ENCODE results near the gene NUDCD3. TPM values are rescaled to one million over a fixed set of nuclear protein-coding genes. Genes with fewer than 3 reads are reported as not detected.

NUDCD3 gene
- total RNA-seq, 1 donor from 2014 or later = 71.7 TPM

GRCh38 chr7:44520574-44520973 is 30.1 kb upstream of the NUDCD3 start:
- no peak for DNase-seq (ENCODE audit: low read depth)
- H3K4me3 ChIP-seq (ENCODE audit: low read depth, low read length) = no peak overlapping the region
- TF ChIP-seq CTCF (IDR thresholded peaks at IDR 0.05; ENCODE audit: insufficient read depth, low read length, poor library complexity, severe bottlenecking) = no peak

GRCh38 chr7:44519546-44519945 is 29.1 kb upstream of the NUDCD3 start:
- Histone ChIP-seq H3K4me3 (ENCODE audit: low read depth, low read length) (no peak overlapping the region), H3K27me3 (ENCODE audit: control insufficient read depth, insufficient read depth, low read length) (no peaks in the 10 kb centered on the region), H3K36me3 (ENCODE audit: control insufficient read depth, insufficient read depth, low read length) (no peaks in the 10 kb centered on the region)
- no peak for TF ChIP-seq CTCF (IDR thresholded peaks at IDR 0.05; ENCODE audit: insufficient read depth, low read length, poor library complexity, severe bottlenecking)
- no peak for DNase-seq (ENCODE audit: low read depth)

More at GRCh38 chr7:44520574-44520973, 30.1 kb upstream of the NUDCD3 start:
- H3K27me3 ChIP-seq (ENCODE audit: control insufficient read depth, insufficient read depth, low read length) = no peaks in the 10 kb centered on the region
- no peaks in the 10 kb centered on the region for H3K36me3 ChIP-seq (ENCODE audit: control insufficient read depth, insufficient read depth, low read length)

GRCh38 chr7:44518761-44519160 is 28.3 kb upstream of the NUDCD3 start:
- no peak for DNase-seq (ENCODE audit: low read depth)
- H3K27me3 ChIP-seq (ENCODE audit: control insufficient read depth, insufficient read depth, low read length) = no peaks in the 10 kb centered on the region
- H3K4me3 ChIP-seq (ENCODE audit: low read depth, low read length) = no peak overlapping the region
- no peaks in the 10 kb centered on the region for H3K36me3 ChIP-seq (ENCODE audit: control insufficient read depth, insufficient read depth, low read length)
- no peak for TF ChIP-seq CTCF (IDR thresholded peaks at IDR 0.05; ENCODE audit: insufficient read depth, low read length, poor library complexity, severe bottlenecking)

- no peaks in the 10 kb centered on the region for H3K27me3 ChIP-seq (ENCODE audit: control insufficient read depth, insufficient read depth, low read length)
- H3K4me3 ChIP-seq (ENCODE audit: low read depth, low read length) = no peak overlapping the region
- no peak for TF ChIP-seq CTCF (IDR thresholded peaks at IDR 0.05; ENCODE audit: insufficient read depth, low read length, poor library complexity, severe bottlenecking)
- DNase-seq (ENCODE audit: low read depth) = no peak
- no peaks in the 10 kb centered on the region for H3K36me3 ChIP-seq (ENCODE audit: control insufficient read depth, insufficient read depth, low read length)
These were observed 26.7 kb upstream of the NUDCD3 start for GRCh38 chr7:44517175-44517574.

- no peaks in the 10 kb centered on the region for H3K27me3 ChIP-seq (ENCODE audit: control insufficient read depth, insufficient read depth, low read length)
- DNase-seq (ENCODE audit: low read depth) = no peak
- H3K36me3 ChIP-seq (ENCODE audit: control insufficient read depth, insufficient read depth, low read length) = no peaks in the 10 kb centered on the region
- H3K4me3 ChIP-seq (ENCODE audit: low read depth, low read length) = no peak overlapping the region
- TF ChIP-seq CTCF (IDR thresholded peaks at IDR 0.05; ENCODE audit: insufficient read depth, low read length, poor library complexity, severe bottlenecking) = no peak
These were observed 25.3 kb upstream of the NUDCD3 start for GRCh38 chr7:44515590-44516268.

- TF ChIP-seq CTCF (IDR thresholded peaks at IDR 0.05; ENCODE audit: insufficient read depth, low read length, poor library complexity, severe bottlenecking) = no peak
- Histone ChIP-seq H3K4me3 (ENCODE audit: low read depth, low read length) (no peak overlapping the region), H3K36me3 (ENCODE audit: control insufficient read depth, insufficient read depth, low read length) (no peaks in the 10 kb centered on the region), H3K27me3 (ENCODE audit: control insufficient read depth, insufficient read depth, low read length) (no peaks in the 10 kb centered on the region)
- DNase-seq (ENCODE audit: low read depth) = no peak
These were observed 22.3 kb upstream of the NUDCD3 start for GRCh38 chr7:44512736-44513135.
